ENCODE results near the gene HACL1. TPM values are rescaled to one million over a fixed set of nuclear protein-coding genes. Genes with fewer than 3 reads are reported as not detected.
"Not testable (repeated sequence)": the region's sequence is repeated elsewhere in the genome, so short reads cannot be mapped to it uniquely, and the experiment has no call there.

HACL1 gene
- total RNA-seq, 2 experiments from 2014 or later: 25.8 to 29.1 TPM

DNA sequence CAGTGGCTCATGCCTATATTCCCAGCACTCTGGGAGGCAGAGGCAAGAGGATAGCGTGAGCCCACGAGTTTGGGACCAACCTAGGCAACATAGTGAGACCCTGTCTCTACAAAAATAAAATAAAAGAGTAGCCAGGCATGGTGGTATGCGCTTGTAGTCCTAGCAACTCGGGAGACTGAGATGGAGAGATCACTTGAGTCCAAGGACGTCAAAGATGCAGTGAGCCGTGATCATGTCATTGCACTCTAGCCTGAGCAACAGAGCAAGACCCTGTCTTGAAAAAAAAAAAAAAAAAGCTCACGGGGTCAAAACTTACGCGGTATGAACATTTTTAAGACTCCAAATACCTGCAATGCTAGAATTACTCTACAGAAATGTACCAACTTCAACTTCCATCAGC, 42.8 kb downstream of the HACL1 start:
- no peak overlapping the region for H3K27ac Mint-ChIP-seq
- H3K27me3 Mint-ChIP-seq: no peaks in the 10 kb centered on the region
- no peak overlapping the region for H3K4me3 Mint-ChIP-seq
- no peak for DNase-seq
- CTCF ChIA-PET: interaction anchor here (0.7 to 5.0 kb wide), 8 partner anchors 23 to 356 kb away, joined by 3 to 36 read pairs (median 4); no protein-coding TSS in a partner anchor
- no peaks in the 10 kb centered on the region for H3K9me3 Mint-ChIP-seq
- peaks cover 22% of the 10 kb centered on the region for H3K4me1 Mint-ChIP-seq
- POLR2A ChIA-PET: interaction anchor here (1.0 kb wide), 1 partner anchor 125 kb away, joined by 4 read pairs; no protein-coding TSS in a partner anchor
- peaks cover 22% of the 10 kb centered on the region for H3K36me3 Mint-ChIP-seq (ENCODE audit: low read depth)

DNA sequence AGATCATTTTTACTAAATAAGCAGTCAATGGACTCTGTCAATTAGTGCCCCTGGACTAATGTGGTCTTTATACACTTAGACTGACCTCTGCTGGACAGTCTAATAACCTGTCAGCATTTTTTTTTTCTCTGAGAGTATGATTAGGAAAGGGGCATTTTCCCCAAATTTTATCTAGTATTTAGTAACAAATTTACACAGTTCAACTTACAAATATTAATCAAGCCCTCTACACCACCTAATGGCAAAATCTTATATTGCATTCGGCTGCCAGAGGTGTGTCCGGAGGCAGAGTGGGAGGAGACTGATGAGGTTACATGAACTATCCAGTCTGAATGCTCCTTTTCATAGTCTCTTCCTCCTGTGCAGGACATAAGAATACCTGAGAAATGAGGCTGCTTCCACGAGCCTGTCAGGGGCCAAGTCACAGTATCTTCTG, 43.8 kb downstream of the HACL1 start:
- Mint-ChIP-seq H3K4me3 (no peak overlapping the region), H3K4me1 (peaks cover 22% of the 10 kb centered on the region), H3K36me3 (ENCODE audit: low read depth) (peaks cover 20% of the 10 kb centered on the region), H3K27me3 (no peaks in the 10 kb centered on the region), H3K27ac (peak overlapping the region; percentile 66), H3K9me3 (no peaks in the 10 kb centered on the region)
- ChIA-PET POLR2A (interaction anchor here (1.0 to 2.1 kb wide), 5 partner anchors 20 to 351 kb away, joined by 3 to 13 read pairs (median 6); partner anchors contain the start of gene CAPN7), CTCF (interaction anchor here (0.6 to 5.0 kb wide), 26 partner anchors 10 to 355 kb away, joined by 3 to 36 read pairs (median 4); partner anchors contain the start of genes CAPN7, EAF1 and METTL6)
- peak; percentile 81 for DNase-seq

DNA sequence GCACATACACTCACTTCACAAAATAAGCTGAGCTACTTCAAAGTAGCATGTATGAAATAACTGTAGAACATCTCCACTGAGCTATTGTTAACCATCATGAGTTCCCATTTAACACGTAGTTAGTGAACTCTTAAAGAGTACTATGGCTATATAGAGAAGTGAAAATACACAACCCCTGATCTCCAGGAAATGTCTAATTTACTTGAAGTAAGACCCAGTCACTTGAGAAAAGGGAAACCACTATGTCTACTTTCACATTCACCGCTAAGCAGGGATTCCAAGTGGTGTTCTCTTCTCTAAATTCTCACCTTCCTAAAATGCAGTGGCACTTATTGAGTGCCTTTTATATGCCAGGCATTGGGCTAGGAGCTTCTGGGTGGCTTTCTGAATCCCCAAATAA, 44.9 kb downstream of the HACL1 start:
- H3K4me1 Mint-ChIP-seq: peaks cover 22% of the 10 kb centered on the region
- H3K27me3 Mint-ChIP-seq: no peaks in the 10 kb centered on the region
- peaks cover 24% of the 10 kb centered on the region for H3K36me3 Mint-ChIP-seq (ENCODE audit: low read depth)
- no peak for DNase-seq
- H3K9me3 Mint-ChIP-seq: no peaks in the 10 kb centered on the region
- ChIA-PET CTCF (interaction anchor here (0.5 to 5.0 kb wide), 26 partner anchors 11 to 437 kb away, joined by 3 to 36 read pairs (median 4); partner anchors contain the start of genes BTD, CAPN7, EAF1 and HACL1), POLR2A (interaction anchor here (0.7 to 2.1 kb wide), 7 partner anchors 19 to 350 kb away, joined by 3 to 13 read pairs (median 4); partner anchors contain the start of genes CAPN7 and SH3BP5)
- H3K4me3 Mint-ChIP-seq: no peak overlapping the region
- peak overlapping the region; percentile 58 for H3K27ac Mint-ChIP-seq

DNA sequence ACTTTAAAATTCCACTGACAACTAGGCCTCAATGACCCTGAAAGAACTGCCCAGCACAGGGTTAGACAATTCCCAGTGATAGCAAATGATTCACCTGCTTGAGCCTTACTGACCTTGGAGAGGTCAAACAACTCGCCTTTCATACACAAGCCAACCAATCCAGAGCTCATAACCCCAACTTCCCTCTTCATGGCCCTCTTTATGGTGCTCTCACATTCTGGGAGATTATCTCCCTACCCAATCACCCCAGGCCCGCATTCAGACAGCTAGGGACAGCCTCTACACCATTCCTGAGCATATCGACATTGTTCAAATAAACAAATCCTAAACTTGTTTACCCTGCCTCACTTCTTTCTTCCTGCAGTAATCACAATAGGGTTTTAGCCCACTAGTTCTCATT, 47.6 kb downstream of the HACL1 start:
- Mint-ChIP-seq H3K27ac (no peak overlapping the region), H3K4me1 (peaks cover 22% of the 10 kb centered on the region), H3K9me3 (no peaks in the 10 kb centered on the region), H3K36me3 (ENCODE audit: low read depth) (peaks cover 31% of the 10 kb centered on the region), H3K4me3 (no peak overlapping the region), H3K27me3 (no peaks in the 10 kb centered on the region)
- no peak for DNase-seq
- ChIA-PET POLR2A (no interaction called here), CTCF (no interaction called here)

DNA sequence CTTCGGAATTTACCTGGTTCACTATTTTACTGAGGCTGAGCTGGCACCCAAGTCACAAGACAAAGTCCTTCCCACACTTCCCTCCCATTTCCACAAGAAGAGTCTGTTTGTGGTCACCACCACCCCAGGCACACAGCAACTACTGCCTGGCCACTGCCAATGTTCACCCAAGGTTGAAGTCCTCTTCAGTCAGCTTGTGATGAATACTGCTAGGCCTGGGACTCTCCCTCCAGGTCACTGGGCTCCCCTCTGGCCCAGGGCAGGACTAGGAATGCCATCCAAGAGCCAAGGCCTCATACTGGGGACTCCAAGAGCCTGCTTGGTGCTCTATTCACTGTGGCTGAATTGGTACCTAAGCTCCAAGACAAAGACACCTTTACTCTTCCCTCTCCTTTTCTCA, 49.5 kb downstream of the HACL1 start:
- Mint-ChIP-seq H3K27ac (no peak overlapping the region), H3K4me1 (peaks cover 12% of the 10 kb centered on the region), H3K9me3 (peaks cover 1% of the 10 kb centered on the region), H3K4me3 (no peak overlapping the region), H3K36me3 (ENCODE audit: low read depth) (peaks cover 40% of the 10 kb centered on the region), H3K27me3 (no peaks in the 10 kb centered on the region)
- POLR2A ChIA-PET: no interaction called here
- CTCF ChIA-PET: interaction anchor here (1.1 kb wide), 1 partner anchor 147 kb away, joined by 3 read pairs; no protein-coding TSS in a partner anchor
- DNase-seq: no peak

DNA sequence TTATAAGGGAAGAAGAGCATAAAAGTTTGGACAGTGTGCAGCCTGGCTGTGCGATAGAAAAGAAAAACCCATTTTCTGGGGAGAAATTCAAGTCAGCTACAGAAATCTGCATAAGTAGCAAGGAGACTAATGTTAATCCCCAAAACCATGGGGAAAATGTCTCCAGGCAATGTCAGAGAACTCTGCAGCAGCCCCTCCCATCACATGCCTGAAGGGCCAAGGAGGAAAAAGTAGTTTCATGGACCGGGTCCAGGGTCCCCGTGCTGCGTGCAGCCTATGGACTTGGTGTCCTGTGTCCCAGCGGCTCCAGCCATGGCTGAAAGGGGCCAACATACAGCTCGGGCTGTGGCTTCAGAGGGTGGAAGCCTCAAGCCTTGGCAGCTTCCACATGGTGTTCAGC, 51.5 kb downstream of the HACL1 start:
- Mint-ChIP-seq H3K36me3 (ENCODE audit: low read depth) (peaks cover 47% of the 10 kb centered on the region), H3K27ac (no peak overlapping the region), H3K9me3 (peaks cover 11% of the 10 kb centered on the region), H3K4me3 (no peak overlapping the region), H3K4me1 (no peaks in the 10 kb centered on the region), H3K27me3 (no peaks in the 10 kb centered on the region)
- ChIA-PET POLR2A (no interaction called here), CTCF (interaction anchor here (2.1 kb wide), 1 partner anchor 9 kb away, joined by 5 read pairs; no protein-coding TSS in a partner anchor)
- DNase-seq: no peak

DNA sequence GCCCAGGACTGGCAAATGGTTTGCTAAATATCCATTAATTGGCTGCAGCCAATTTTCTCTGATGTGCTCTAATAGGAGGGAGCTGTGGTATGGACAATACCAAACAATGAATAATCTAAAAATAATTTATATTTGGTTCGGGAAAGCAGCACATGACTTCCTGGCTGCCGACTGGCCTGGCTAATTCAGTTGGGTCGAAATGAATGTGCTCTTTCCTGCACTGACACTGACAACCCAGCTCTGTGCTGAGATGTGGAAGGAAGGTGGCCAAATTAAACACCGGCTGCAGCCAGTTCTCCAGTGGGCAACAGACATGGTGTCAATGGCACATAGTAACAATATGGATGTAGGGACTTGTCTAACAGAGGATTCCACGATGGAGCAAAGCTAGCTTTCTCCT, 58.8 kb downstream of the HACL1 start:
- peaks cover 16% of the 10 kb centered on the region for H3K9me3 Mint-ChIP-seq
- H3K36me3 Mint-ChIP-seq (ENCODE audit: low read depth): peaks cover 21% of the 10 kb centered on the region
- ChIA-PET CTCF (interaction anchor here (0.7 to 2.9 kb wide), 2 partner anchors 14 to 16 kb away, joined by 3 to 11 read pairs; no protein-coding TSS in a partner anchor), POLR2A (no interaction called here)
- H3K27ac Mint-ChIP-seq: no peak overlapping the region
- H3K4me3 Mint-ChIP-seq: no peak overlapping the region
- no peaks in the 10 kb centered on the region for H3K27me3 Mint-ChIP-seq
- DNase-seq: no peak
- peaks cover 35% of the 10 kb centered on the region for H3K4me1 Mint-ChIP-seq

DNA sequence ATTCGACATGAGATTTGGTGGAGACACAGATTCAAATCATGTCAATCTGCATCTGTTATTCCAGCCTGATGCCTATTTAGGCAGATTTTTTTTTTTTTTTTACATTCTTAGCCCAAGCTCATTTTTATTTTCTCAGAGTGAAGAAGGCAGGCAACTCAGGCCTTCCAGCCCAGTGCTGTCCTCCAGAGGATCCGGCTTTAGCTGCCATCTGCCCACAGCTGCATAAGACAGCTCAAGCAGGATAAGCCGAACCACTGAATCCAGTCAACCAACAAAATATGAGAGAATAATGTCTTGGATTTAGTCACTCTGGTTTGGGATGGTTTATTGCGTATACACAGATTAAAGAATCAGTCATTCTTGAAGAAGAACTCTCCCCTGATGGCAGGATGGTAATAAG, 60.0 kb downstream of the HACL1 start:
- Mint-ChIP-seq H3K36me3 (ENCODE audit: low read depth) (peaks cover 15% of the 10 kb centered on the region), H3K4me1 (peaks cover 48% of the 10 kb centered on the region), H3K9me3 (peaks cover 10% of the 10 kb centered on the region), H3K27me3 (no peaks in the 10 kb centered on the region), H3K27ac (no peak overlapping the region), H3K4me3 (no peak overlapping the region)
- ChIA-PET POLR2A (interaction anchor here (0.9 to 1.5 kb wide), 2 partner anchors 14 to 60 kb away, joined by 3 to 4 read pairs; partner anchors contain the start of genes BTD and HACL1), CTCF (interaction anchor here (0.9 to 1.5 kb wide), 3 partner anchors 9 to 133 kb away, joined by 3 to 5 read pairs (median 3); no protein-coding TSS in a partner anchor)
- DNase-seq: no peak

DNA sequence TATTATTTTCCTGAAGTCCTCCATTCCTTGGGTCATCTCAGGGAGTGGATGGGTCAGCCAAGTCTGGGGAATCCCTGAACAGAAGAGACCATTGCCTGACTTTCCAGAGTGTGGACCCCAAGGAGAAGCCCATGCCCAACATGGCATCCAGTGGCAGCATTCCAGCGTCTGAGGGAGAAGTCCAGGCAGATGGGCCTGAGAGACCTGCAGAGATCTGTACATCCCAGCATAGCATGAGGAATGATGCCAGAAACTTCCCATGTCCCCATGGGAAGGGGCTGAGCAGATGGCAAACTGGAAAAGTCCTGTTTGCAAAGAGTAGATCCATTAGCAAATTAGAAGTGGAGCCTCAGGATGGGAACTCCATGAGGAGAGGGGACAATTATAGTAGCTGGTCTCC, 62.3 kb downstream of the HACL1 start:
- Mint-ChIP-seq H3K4me3 (no peak overlapping the region), H3K27ac (no peak overlapping the region), H3K9me3 (peaks cover 5% of the 10 kb centered on the region), H3K36me3 (ENCODE audit: low read depth) (peaks cover 13% of the 10 kb centered on the region), H3K4me1 (peaks cover 66% of the 10 kb centered on the region), H3K27me3 (no peaks in the 10 kb centered on the region)
- DNase-seq: no peak
- ChIA-PET POLR2A (interaction anchor here (0.8 to 1.3 kb wide), 2 partner anchors 9 to 16 kb away, joined by 3 to 5 read pairs; no protein-coding TSS in a partner anchor), CTCF (interaction anchor here (1.4 kb wide), 1 partner anchor 18 kb away, joined by 5 read pairs; no protein-coding TSS in a partner anchor)

DNA sequence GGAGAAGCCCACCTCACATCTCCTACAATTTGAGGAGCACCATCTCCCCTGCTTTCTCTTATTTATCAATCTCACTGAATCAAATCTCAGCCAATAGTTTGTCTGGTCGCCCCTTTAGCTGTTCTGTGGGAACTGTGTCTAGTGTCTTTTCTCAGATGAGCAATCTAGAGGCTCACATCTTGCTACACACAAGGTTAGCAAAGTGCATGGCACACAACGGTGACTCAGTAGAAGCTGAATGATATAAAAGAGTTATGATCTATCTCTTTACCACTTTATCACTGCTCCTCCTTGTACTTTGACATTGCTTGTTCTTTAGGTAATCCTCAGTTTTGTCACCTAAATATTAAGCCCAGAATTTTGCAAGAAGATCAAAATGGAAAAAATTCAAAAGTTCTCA, 63.0 kb downstream of the HACL1 start:
- peaks cover 15% of the 10 kb centered on the region for H3K36me3 Mint-ChIP-seq (ENCODE audit: low read depth)
- ChIA-PET CTCF (interaction anchor here (1.4 kb wide), 1 partner anchor 18 kb away, joined by 5 read pairs; no protein-coding TSS in a partner anchor), POLR2A (interaction anchor here (1.3 kb wide), 1 partner anchor 15 kb away, joined by 5 read pairs; no protein-coding TSS in a partner anchor)
- H3K9me3 Mint-ChIP-seq: peaks cover 5% of the 10 kb centered on the region
- no peak overlapping the region for H3K4me3 Mint-ChIP-seq
- H3K27me3 Mint-ChIP-seq: no peaks in the 10 kb centered on the region
- no peak for DNase-seq
- H3K4me1 Mint-ChIP-seq: peaks cover 68% of the 10 kb centered on the region
- peak overlapping the region; percentile 23 for H3K27ac Mint-ChIP-seq

DNA sequence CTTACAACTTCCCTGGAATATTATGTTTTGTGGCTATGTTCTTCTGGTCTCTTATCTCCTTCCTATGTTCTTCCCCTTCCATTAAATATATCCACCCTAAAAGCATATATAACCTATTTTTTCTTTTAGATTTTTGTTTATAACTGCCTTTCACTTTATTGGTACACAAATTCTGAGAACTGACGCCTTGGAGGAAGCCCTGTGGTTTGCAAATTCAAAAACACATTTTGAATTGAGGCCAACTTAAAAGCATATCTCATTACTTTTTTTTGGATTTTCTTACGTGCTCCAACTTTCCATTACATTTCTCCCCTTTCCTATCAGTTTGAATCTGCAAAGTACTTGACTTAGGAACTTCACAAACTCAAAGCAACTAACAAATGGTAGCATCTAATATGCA, 64.5 kb downstream of the HACL1 start:
- DNase-seq: no peak
- Mint-ChIP-seq H3K9me3 (peaks cover 5% of the 10 kb centered on the region), H3K36me3 (ENCODE audit: low read depth) (peaks cover 15% of the 10 kb centered on the region), H3K27me3 (no peaks in the 10 kb centered on the region), H3K4me3 (peak overlapping the region; percentile 53), H3K4me1 (peaks cover 66% of the 10 kb centered on the region), H3K27ac (peak overlapping the region; percentile 97)
- ChIA-PET POLR2A (interaction anchor here (0.6 to 1.2 kb wide), 3 partner anchors 20 to 267 kb away, joined by 3 to 7 read pairs (median 3); no protein-coding TSS in a partner anchor), CTCF (no interaction called here)

DNA sequence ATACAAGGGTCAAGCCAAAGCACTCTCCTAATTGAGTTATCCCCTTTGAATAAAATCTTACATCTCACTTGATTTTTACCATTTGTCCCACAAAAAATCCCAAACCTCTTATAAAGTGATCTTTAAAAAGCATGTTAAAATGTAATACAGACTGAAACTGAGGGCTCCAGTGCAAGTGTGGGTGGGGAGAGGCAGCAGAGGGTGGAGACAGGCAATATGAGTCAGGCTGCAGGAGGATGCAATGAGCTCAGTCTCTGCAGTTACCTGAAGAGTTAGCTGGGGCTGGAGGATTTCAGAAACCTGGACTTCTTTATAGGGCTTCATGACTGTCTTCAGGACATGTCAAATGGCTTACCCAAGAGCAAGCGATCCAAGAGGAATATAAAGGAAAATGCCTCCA, 65.6 kb downstream of the HACL1 start:
- Mint-ChIP-seq H3K4me1 (peaks cover 56% of the 10 kb centered on the region), H3K36me3 (ENCODE audit: low read depth) (peaks cover 15% of the 10 kb centered on the region), H3K27me3 (no peaks in the 10 kb centered on the region), H3K27ac (peak overlapping the region; percentile 97), H3K4me3 (peak overlapping the region; percentile 2), H3K9me3 (peaks cover 5% of the 10 kb centered on the region)
- ChIA-PET CTCF (interaction anchor here (0.8 to 1.2 kb wide), 3 partner anchors 9 to 23 kb away, joined by 4 to 7 read pairs (median 6); no protein-coding TSS in a partner anchor), POLR2A (interaction anchor here (0.7 to 1.8 kb wide), 15 partner anchors 9 to 729 kb away, joined by 3 to 13 read pairs (median 4); partner anchors contain the start of genes BTD, DPH3, HACL1 and OXNAD1)
- DNase-seq: peak; percentile 72

DNA sequence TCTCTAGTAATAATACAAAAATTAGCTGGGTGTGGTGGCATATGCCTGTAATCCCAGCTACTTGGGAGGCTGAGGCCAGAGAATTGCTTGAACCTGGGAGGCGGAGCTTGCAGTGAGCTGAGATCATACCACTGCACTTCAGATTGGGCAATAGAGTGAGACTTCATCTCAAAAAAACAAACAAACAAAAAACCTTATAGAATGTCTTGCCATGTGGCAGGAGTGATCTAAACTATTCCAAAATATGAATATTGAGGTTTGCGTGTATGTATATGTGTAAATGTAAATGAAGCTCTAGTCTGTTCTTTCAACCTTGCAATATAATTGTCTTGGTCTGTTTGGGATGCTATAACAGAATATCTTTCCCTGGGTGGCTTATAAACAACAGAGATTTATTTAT, 68.8 kb downstream of the HACL1 start:
- POLR2A ChIA-PET; DNase-seq; H3K27me3 Mint-ChIP-seq; CTCF ChIA-PET; H3K36me3 Mint-ChIP-seq (ENCODE audit: low read depth); H3K27ac Mint-ChIP-seq; H3K9me3 Mint-ChIP-seq; H3K4me3 Mint-ChIP-seq: not testable (repeated sequence)
- H3K4me1 Mint-ChIP-seq: peaks cover 56% of the 10 kb centered on the region
